ENCODE data around the gene ARHGAP29.

Gene ARHGAP29

GRCh38 chr1:94209982-94210381, 27.4 kb downstream of the ARHGAP29 start:
- no peaks in the 10 kb centered on the region for H4K20me1 ChIP-seq (ENCODE audit: insufficient read depth, low read length)
- H3F3A ChIP-seq (ENCODE audit: insufficient read depth, low read length), result no peaks in the 10 kb centered on the region
- H3K4me2 ChIP-seq (ENCODE audit: low read depth, low read length), result no peak overlapping the region
- H3K27ac ChIP-seq (ENCODE audit: low read length), result no peak overlapping the region
- no peaks in the 10 kb centered on the region for H3K36me3 ChIP-seq (replicated peaks; ENCODE audit: insufficient read depth, low read length)
- H3K9me2 ChIP-seq (replicated peaks; ENCODE audit: insufficient read depth, low read length), result no peaks in the 10 kb centered on the region
- no peak overlapping the region for H2AFZ ChIP-seq (ENCODE audit: low read length)
- no peak for DNase-seq
- H3K4me3 ChIP-seq (ENCODE audit: low read length), result no peak overlapping the region
- no peaks in the 10 kb centered on the region for H3K9me3 ChIP-seq (replicated peaks; ENCODE audit: insufficient read depth, low read length)
- no peaks in the 10 kb centered on the region for H3K79me2 ChIP-seq (ENCODE audit: low read length)
- TF ChIP-seq CTCF (IDR thresholded peaks at IDR 0.05; ENCODE audit: low read length) (no peak), EZH2phosphoT487 (IDR thresholded peaks at IDR 0.05; ENCODE audit: low read length) (no peak), EZH2 (optimal IDR thresholded peaks at IDR 0.05; ENCODE audit: low read depth, low read length) (no peak)
- no peaks in the 10 kb centered on the region for H3K4me1 ChIP-seq (ENCODE audit: low read length)
- no peaks in the 10 kb centered on the region for H3K27me3 ChIP-seq (replicated peaks; ENCODE audit: insufficient read depth, low read length)
- H3K9ac ChIP-seq (ENCODE audit: low read length), result no peak overlapping the region

GRCh38 chr1:94209425-94209824, 28.0 kb downstream of the ARHGAP29 start:
- no peak for DNase-seq
- Histone ChIP-seq H3K4me1 (ENCODE audit: low read length) (no peaks in the 10 kb centered on the region), H3K27me3 (replicated peaks; ENCODE audit: insufficient read depth, low read length) (no peaks in the 10 kb centered on the region), H3K36me3 (replicated peaks; ENCODE audit: insufficient read depth, low read length) (no peaks in the 10 kb centered on the region), H3K4me2 (ENCODE audit: low read depth, low read length) (no peak overlapping the region), H2AFZ (ENCODE audit: low read length) (no peak overlapping the region), H3K27ac (ENCODE audit: low read length) (no peak overlapping the region), H3F3A (ENCODE audit: insufficient read depth, low read length) (no peaks in the 10 kb centered on the region), H3K79me2 (ENCODE audit: low read length) (no peaks in the 10 kb centered on the region), H4K20me1 (ENCODE audit: insufficient read depth, low read length) (no peaks in the 10 kb centered on the region), H3K9me2 (replicated peaks; ENCODE audit: insufficient read depth, low read length) (no peaks in the 10 kb centered on the region), H3K9ac (ENCODE audit: low read length) (no peak overlapping the region), H3K9me3 (replicated peaks; ENCODE audit: insufficient read depth, low read length) (no peaks in the 10 kb centered on the region), H3K4me3 (ENCODE audit: low read length) (no peak overlapping the region)
- TF ChIP-seq EZH2 (optimal IDR thresholded peaks at IDR 0.05; ENCODE audit: low read depth, low read length), result no peak

GRCh38 chr1:94207695-94208094, 29.7 kb downstream of the ARHGAP29 start:
- Histone ChIP-seq H4K20me1 (ENCODE audit: insufficient read depth, low read length) (no peaks in the 10 kb centered on the region), H3K9me2 (replicated peaks; ENCODE audit: insufficient read depth, low read length) (no peaks in the 10 kb centered on the region), H3K4me2 (ENCODE audit: low read depth, low read length) (no peak overlapping the region), H3K27ac (ENCODE audit: low read length) (no peak overlapping the region), H3K4me1 (ENCODE audit: low read length) (no peaks in the 10 kb centered on the region), H2AFZ (ENCODE audit: low read length) (no peak overlapping the region), H3K4me3 (ENCODE audit: low read length) (no peak overlapping the region), H3K79me2 (ENCODE audit: low read length) (no peaks in the 10 kb centered on the region), H3K27me3 (replicated peaks; ENCODE audit: insufficient read depth, low read length) (no peaks in the 10 kb centered on the region), H3F3A (ENCODE audit: insufficient read depth, low read length) (no peaks in the 10 kb centered on the region), H3K9ac (ENCODE audit: low read length) (no peak overlapping the region), H3K36me3 (replicated peaks; ENCODE audit: insufficient read depth, low read length) (no peaks in the 10 kb centered on the region), H3K9me3 (replicated peaks; ENCODE audit: insufficient read depth, low read length) (no peaks in the 10 kb centered on the region)
- no peak for DNase-seq
- TF ChIP-seq EZH2phosphoT487 (IDR thresholded peaks at IDR 0.05; ENCODE audit: low read length) (no peak), CTCF (IDR thresholded peaks at IDR 0.05; ENCODE audit: low read length) (no peak), EZH2 (optimal IDR thresholded peaks at IDR 0.05; ENCODE audit: low read depth, low read length) (no peak)

GRCh38 chr1:94205639-94206038, 31.7 kb downstream of the ARHGAP29 start:
- Histone ChIP-seq H3K9me3 (replicated peaks; ENCODE audit: insufficient read depth, low read length) (no peaks in the 10 kb centered on the region), H3K27ac (ENCODE audit: low read length) (no peak overlapping the region), H3K4me3 (ENCODE audit: low read length) (no peak overlapping the region), H3K9me2 (replicated peaks; ENCODE audit: insufficient read depth, low read length) (no peaks in the 10 kb centered on the region), H4K20me1 (ENCODE audit: insufficient read depth, low read length) (no peaks in the 10 kb centered on the region), H3K36me3 (replicated peaks; ENCODE audit: insufficient read depth, low read length) (no peaks in the 10 kb centered on the region), H3K4me2 (ENCODE audit: low read depth, low read length) (no peak overlapping the region), H3K9ac (ENCODE audit: low read length) (no peak overlapping the region), H3K79me2 (ENCODE audit: low read length) (no peaks in the 10 kb centered on the region), H2AFZ (ENCODE audit: low read length) (no peak overlapping the region), H3F3A (ENCODE audit: insufficient read depth, low read length) (no peaks in the 10 kb centered on the region), H3K27me3 (replicated peaks; ENCODE audit: insufficient read depth, low read length) (no peaks in the 10 kb centered on the region), H3K4me1 (ENCODE audit: low read length) (no peaks in the 10 kb centered on the region)
- DNase-seq, result no peak
- TF ChIP-seq EZH2phosphoT487 (IDR thresholded peaks at IDR 0.05; ENCODE audit: low read length) (no peak), EZH2 (optimal IDR thresholded peaks at IDR 0.05; ENCODE audit: low read depth, low read length) (no peak), CTCF (IDR thresholded peaks at IDR 0.05; ENCODE audit: low read length) (no peak)

Data from MM.1S (cell line).